Gastrocnemius medialis (tissue), 4 donors: ENCODE data around the gene STARD3NL. TPM values are rescaled to one million over a fixed set of nuclear protein-coding genes. Genes with fewer than 3 reads are reported as not detected.

Source experiments
- ATAC-seq, 2 donors: fragments of 150-250 bp; one replicate each; pipeline ENCODE4 v1.9.1; 2016
- DNase-seq, 2 donors: peaks; one replicate each; pipeline ENCODE4 v3.0.0-alpha.2; 2019
- H3K27ac ChIP-seq, 4 donors: fragments of 200-600 bp; sonication (generic); 1 replicate in 1 of 4; 2 replicates in 3 of 4; pipeline ENCODE4 v1.5.1; 2016 to 2018; ENCODE audit warnings: mild to moderate bottlenecking in 2 of 4, moderate library complexity in 1 of 4
- H3K27me3 ChIP-seq, 3 donors: fragments of 200-600 bp; sonication (generic) in 2 of 3; 1 replicate in 1 of 3; 2 replicates in 2 of 3; pipeline versions ENCODE4 v1.5.1 to v1.6.0; 2016 to 2019; ENCODE audit warnings: mild to moderate bottlenecking in 1 of 3, moderate library complexity in 1 of 3
- H3K36me3 ChIP-seq, 2 donors: fragments of 200-600 bp; sonication (generic) in 1 of 2; one replicate each; pipeline ENCODE4 v1.5.1; 2017 to 2018
- H3K4me1 ChIP-seq, 2 donors: fragments of 200-600 bp; sonication (generic) in 1 of 2; one replicate each; pipeline ENCODE4 v1.5.1; 2016 to 2017; ENCODE audit warnings: mild to moderate bottlenecking in 2 of 2
- H3K4me3 ChIP-seq, 4 donors: fragments of 200-600 bp; sonication (generic) in 3 of 4; 1 replicate in 1 of 4; 2 replicates in 3 of 4; pipeline ENCODE4 v1.5.1; 2016 to 2019; ENCODE audit warnings: mild to moderate bottlenecking in 2 of 4
- H3K9me3 ChIP-seq, 3 donors: fragments of 200-600 bp; sonication (generic) in 2 of 3; 1 replicate in 1 of 3; 2 replicates in 2 of 3; pipeline ENCODE4 v1.5.1; 2016 to 2019
- POLR2A ChIP-seq, 2 donors: fragments of 450-650 bp; IDR thresholded peaks; one replicate each; pipeline ENCODE4 v1.6.1; 2017; ENCODE audit warnings: antibody characterized with exemption in 2 of 2, mild to moderate bottlenecking in 2 of 2, moderate library complexity in 2 of 2
- in situ Hi-C, 4 donors: fragments of 200-750 bp; cut with MboI; loops; one replicate each; pipeline versions ENCODE4 v1.15.0 to v1.8.0; 2017; ENCODE audit warnings: low sequenced_read_pairs in 4 of 4
- intact Hi-C: fragments of 100-400 bp; cut with DNase I; formaldehyde crosslinking; loops from one replicate; pipeline ENCODE4 v1.15.1; 2023; ENCODE audit warnings: low total_unique reads
- total RNA-seq, 4 donors: library from RNA; depleted of rRNA; stranded (reverse); fragments of >200 nt; gene quantifications; one replicate each; pipeline versions ENCODE4 v1.1.0 to v1.2.3, GENCODE V29; 2016
- TF ChIP-seq, protein P1 (sequence below), 5 experiments: fragments of 450-650 bp in 3 of 5; fragments of 200-600 bp in 2 of 5; sonication (generic) in 2 of 5; IDR thresholded peaks in 4 of 5; conservative IDR thresholded peaks in 1 of 5; 1 replicate in 4 of 5; 2 replicates in 1 of 5; pipeline ENCODE4 v1.5.1; 2016 to 2019; ENCODE audit warnings: antibody characterized with exemption in 5 of 5, mild to moderate bottlenecking in 3 of 5, moderate library complexity in 3 of 5

STARD3NL gene
- total RNA-seq, 4 donors from 2014 or later: 18.1 to 22.0 (median 19.7) TPM

DNA sequence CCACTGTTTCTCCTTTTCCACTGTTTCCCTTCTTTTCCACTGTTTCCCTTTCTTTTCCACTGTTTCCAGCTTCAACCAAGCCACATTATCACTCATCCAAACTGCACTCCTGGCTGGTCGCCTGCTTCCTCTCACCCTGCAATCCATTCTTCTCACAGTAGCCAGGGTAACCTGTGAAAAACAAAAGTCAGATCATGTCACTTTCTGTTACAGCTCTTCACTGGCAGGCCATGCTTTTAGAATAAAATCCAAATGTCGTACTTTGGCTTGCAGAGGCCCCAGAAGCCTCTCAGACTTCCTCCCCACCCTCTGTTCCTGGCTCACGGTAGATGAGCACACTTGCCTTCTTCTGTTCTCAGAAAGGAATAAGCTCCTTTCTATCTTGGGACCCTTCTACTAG lies 33.9 kb downstream of the STARD3NL start:
- no peaks in the 10 kb centered on the region for H3K9me3 ChIP-seq
- intact Hi-C loops: loop anchor here (5.0 kb wide), 1 partner anchor 105 kb away; no protein-coding TSS in a partner anchor
- H3K36me3 ChIP-seq: no peaks in the 10 kb centered on the region
- no peak overlapping the region for H3K4me3 ChIP-seq
- TF ChIP-seq POLR2A (IDR thresholded peaks at IDR 0.05): no peak
- TF ChIP-seq, protein P1, sequence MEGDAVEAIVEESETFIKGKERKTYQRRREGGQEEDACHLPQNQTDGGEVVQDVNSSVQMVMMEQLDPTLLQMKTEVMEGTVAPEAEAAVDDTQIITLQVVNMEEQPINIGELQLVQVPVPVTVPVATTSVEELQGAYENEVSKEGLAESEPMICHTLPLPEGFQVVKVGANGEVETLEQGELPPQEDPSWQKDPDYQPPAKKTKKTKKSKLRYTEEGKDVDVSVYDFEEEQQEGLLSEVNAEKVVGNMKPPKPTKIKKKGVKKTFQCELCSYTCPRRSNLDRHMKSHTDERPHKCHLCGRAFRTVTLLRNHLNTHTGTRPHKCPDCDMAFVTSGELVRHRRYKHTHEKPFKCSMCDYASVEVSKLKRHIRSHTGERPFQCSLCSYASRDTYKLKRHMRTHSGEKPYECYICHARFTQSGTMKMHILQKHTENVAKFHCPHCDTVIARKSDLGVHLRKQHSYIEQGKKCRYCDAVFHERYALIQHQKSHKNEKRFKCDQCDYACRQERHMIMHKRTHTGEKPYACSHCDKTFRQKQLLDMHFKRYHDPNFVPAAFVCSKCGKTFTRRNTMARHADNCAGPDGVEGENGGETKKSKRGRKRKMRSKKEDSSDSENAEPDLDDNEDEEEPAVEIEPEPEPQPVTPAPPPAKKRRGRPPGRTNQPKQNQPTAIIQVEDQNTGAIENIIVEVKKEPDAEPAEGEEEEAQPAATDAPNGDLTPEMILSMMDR (IDR thresholded peaks at IDR 0.05 in 4 of 5, conservative IDR thresholded peaks at IDR 0.05 in 1 of 5): no peak
- in situ Hi-C loops: loop anchor here in 1 of 4 donors (25.0 kb wide), 1 partner anchor 300 kb away; the partner anchor contains the start of genes EPDR1 and SFRP4
- peaks cover 14 to 22% of the 10 kb centered on the region in 2 donors for H3K4me1 ChIP-seq
- no peak for DNase-seq
- no peak for ATAC-seq
- H3K27ac ChIP-seq: no peak overlapping the region
- H3K27me3 ChIP-seq: no peaks in the 10 kb centered on the region

DNA sequence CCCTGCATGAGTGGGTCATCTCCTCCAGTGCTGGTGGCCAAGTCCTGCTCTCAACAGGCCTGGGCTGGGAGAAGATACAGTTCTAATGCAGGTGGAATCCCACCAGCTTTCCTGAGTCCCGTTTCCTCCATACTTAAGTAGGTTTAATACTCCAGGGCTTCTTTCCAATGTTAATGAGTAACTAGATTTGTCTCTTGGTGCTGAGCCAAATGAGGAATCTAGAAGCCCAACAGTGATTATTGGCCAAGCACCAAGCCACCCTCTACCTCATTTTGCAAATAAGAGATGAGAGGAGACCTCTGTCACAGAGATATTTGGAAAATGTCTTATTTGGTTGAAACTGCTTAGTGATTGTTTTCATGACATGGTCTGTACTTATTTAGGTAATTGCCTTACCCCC lies 37.1 kb downstream of the STARD3NL start:
- DNase-seq (no peak), ATAC-seq (no peak)
- no peaks in the 10 kb centered on the region for H3K9me3 ChIP-seq
- peaks cover 14 to 22% of the 10 kb centered on the region in 2 donors for H3K4me1 ChIP-seq
- peaks cover 0 to 15% of the 10 kb centered on the region in 2 donors for H3K36me3 ChIP-seq
- no peaks in the 10 kb centered on the region for H3K27me3 ChIP-seq
- intact Hi-C loops (loop anchor here (2.0 kb wide), 1 partner anchor 36 kb away; the partner anchor contains the start of gene STARD3NL), in situ Hi-C loops (loop anchor here in 1 of 4 donors (25.0 kb wide), 1 partner anchor 303 kb away; the partner anchor contains the start of genes EPDR1 and SFRP4)
- TF ChIP-seq POLR2A (IDR thresholded peaks at IDR 0.05): no peak
- TF ChIP-seq, protein P1 (IDR thresholded peaks at IDR 0.05 in 4 of 5, conservative IDR thresholded peaks at IDR 0.05 in 1 of 5): no peak
- no peak overlapping the region for H3K4me3 ChIP-seq
- peak overlapping the region in 1 of 4 donors; percentile 10 for H3K27ac ChIP-seq

DNA sequence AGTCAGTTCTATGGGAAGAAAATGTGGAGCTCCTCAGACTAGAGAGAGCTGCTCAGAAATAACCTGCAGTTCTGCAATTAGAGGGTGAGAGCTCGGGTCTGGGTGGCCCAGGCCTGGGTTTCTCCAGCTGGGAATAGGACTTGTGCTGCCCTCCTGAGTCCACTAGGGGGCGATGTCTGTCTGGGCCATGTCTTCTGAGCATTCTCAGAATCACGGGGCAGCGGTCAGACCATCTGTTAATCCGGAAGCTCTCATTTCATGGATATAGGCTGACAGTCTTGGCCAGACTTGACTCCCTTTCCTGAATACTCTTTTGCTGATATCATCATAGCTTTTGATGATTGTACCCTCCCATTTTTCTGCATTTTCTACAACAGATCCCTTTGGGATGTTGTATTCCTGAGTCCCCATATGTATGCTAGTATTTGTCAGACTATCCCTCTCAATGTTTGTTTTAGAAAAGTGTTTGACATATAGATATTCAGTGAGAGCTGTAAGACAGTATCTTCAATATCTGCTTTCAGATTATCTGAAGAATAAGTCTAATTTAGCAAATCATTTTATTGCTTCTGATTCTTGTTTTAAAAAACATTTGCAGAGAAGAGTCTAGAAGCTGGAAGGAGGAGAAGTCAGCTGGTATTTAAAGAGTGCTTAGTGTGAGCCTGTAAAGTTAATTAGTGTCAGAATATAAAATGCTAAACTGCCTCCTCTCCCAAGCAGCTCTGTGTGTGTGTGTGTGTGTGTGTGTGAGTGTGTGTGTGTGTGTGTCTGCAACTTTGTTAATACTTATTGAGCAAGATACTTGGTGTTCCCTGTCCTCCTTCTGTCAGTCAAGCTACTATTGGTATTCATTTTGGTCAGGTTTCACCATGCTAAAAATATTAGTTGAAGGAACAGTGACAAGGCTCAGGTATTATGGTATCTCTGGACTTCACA lies 38.0 kb downstream of the STARD3NL start:
- intact Hi-C loops: loop anchor here (2.0 kb wide), 1 partner anchor 37 kb away; the partner anchor contains the start of gene STARD3NL
- H3K27ac ChIP-seq: peak overlapping the region; percentile 33 to 66 (median 42)

DNA sequence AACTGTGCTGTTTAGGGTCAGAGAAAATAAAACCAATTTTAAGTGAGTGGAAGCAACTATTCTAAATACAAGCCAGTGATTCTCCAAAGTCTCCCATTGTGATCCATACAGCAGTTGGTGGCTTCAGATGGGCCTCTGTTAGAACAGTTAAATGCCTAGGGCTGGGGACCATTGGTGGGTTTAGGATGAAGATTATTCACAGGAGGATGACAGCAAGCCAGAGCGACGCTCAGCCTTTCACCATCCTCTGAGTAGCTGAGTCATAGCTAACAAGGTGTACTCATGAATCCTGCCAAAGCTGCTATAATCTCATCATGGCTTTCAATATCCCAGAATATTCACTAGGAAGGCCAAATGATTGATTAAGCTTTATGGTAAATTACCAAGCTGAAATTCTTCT lies 39.6 kb downstream of the STARD3NL start:
- intact Hi-C loops: no loop called here
- in situ Hi-C loops: loop anchor here in 1 of 4 donors (25.0 kb wide), 1 partner anchor 305 kb away; the partner anchor contains the start of genes EPDR1 and SFRP4
- no peak overlapping the region for H3K27ac ChIP-seq
- peaks cover 14 to 19% of the 10 kb centered on the region in 2 donors for H3K4me1 ChIP-seq
- H3K4me3 ChIP-seq: no peak overlapping the region
- no peak for DNase-seq
- H3K27me3 ChIP-seq: no peaks in the 10 kb centered on the region
- no peak for ATAC-seq
- H3K36me3 ChIP-seq: peaks cover 0 to 23% of the 10 kb centered on the region in 2 donors
- H3K9me3 ChIP-seq: no peaks in the 10 kb centered on the region
- no peak for TF ChIP-seq POLR2A (IDR thresholded peaks at IDR 0.05)
- TF ChIP-seq, protein P1 (IDR thresholded peaks at IDR 0.05 in 4 of 5, conservative IDR thresholded peaks at IDR 0.05 in 1 of 5): no peak

More for the DNA sequence above, 38.0 kb downstream of the STARD3NL start:
- H3K4me1 ChIP-seq: peaks cover 14 to 22% of the 10 kb centered on the region in 2 donors
- in situ Hi-C loops: loop anchor here in 1 of 4 donors (25.0 kb wide), 1 partner anchor 304 kb away; the partner anchor contains the start of genes EPDR1 and SFRP4
- TF ChIP-seq POLR2A (IDR thresholded peaks at IDR 0.05): no peak
- TF ChIP-seq, protein P1 (IDR thresholded peaks at IDR 0.05 in 4 of 5, conservative IDR thresholded peaks at IDR 0.05 in 1 of 5): peak; percentile 69 to 89 (median 84)
- H3K27me3 ChIP-seq: no peaks in the 10 kb centered on the region
- no peaks in the 10 kb centered on the region for H3K9me3 ChIP-seq
- peaks cover 0 to 23% of the 10 kb centered on the region in 2 donors for H3K36me3 ChIP-seq
- H3K4me3 ChIP-seq: no peak overlapping the region
- DNase-seq (peak; percentile 66 to 75), ATAC-seq (peak; percentile 88 to 94)
